GM23338 (cell line): ENCODE measurements around the gene HBS1L. TPM values are rescaled to one million over a fixed set of nuclear protein-coding genes. Genes with fewer than 3 reads are reported as not detected.

ENCODE experiments used
- ATAC-seq: fragments of 200-7000 bp; cut with Tn5 transposase; 3 replicates; pipeline ENCODE4 v1.9.1; 2020
- DNase-seq: peaks from one replicate; pipeline ENCODE4 v3.0.0-alpha.2; 2015; ENCODE audit warnings: low spot score
- H2AFZ ChIP-seq: fragments of 200-600 bp; sonication (generic); 2 replicates; pipeline ENCODE4 v1.8.0; 2016; ENCODE audit warnings: antibody characterized with exemption, mild to moderate bottlenecking, moderate library complexity
- H3F3A ChIP-seq: fragments of 200-600 bp; sonication (generic); replicated peaks from 2 replicates; pipeline ENCODE4 v1.8.0; 2017; ENCODE audit warnings: antibody characterized with exemption, mixed run types, low read depth
- H3K27ac ChIP-seq: fragments of 200-600 bp; sonication (generic); 2 replicates; pipeline ENCODE4 v1.6.1; 2016; ENCODE audit warnings: low read depth
- H3K27me3 ChIP-seq: fragments of 200-600 bp; sonication (generic); 2 replicates; pipeline ENCODE4 v1.8.0; 2016; ENCODE audit warnings: mild to moderate bottlenecking, mixed run types, moderate library complexity; ENCODE audit not compliant: insufficient read depth
- H3K36me3 ChIP-seq: fragments of 200-600 bp; sonication (generic); 2 replicates; pipeline ENCODE4 v1.8.0; 2016; ENCODE audit warnings: mild to moderate bottlenecking; ENCODE audit not compliant: insufficient read depth
- H3K4me1 ChIP-seq: fragments of 200-600 bp; sonication (generic); 2 replicates; pipeline ENCODE4 v1.8.0; 2016; ENCODE audit warnings: mild to moderate bottlenecking, moderate library complexity; ENCODE audit not compliant: insufficient read depth
- H3K4me2 ChIP-seq: fragments of 200-600 bp; sonication (generic); 2 replicates; pipeline ENCODE4 v1.7.1; 2017; ENCODE audit warnings: mixed run types
- H3K4me3 ChIP-seq: fragments of 200-600 bp; sonication (generic); 2 replicates; pipeline ENCODE4 v1.6.1; 2016; ENCODE audit warnings: mixed run types
- H3K79me2 ChIP-seq: fragments of 200-600 bp; sonication (generic); replicated peaks from 2 replicates; pipeline ENCODE4 v1.8.0; 2017; ENCODE audit warnings: mild to moderate bottlenecking; ENCODE audit not compliant: insufficient read depth
- H3K9me2 ChIP-seq: fragments of 200-600 bp; sonication (generic); 2 replicates; pipeline ENCODE4 v1.8.0; 2017; ENCODE audit not compliant: insufficient read depth
- H4K20me1 ChIP-seq: fragments of 200-600 bp; sonication (generic); replicated peaks from 2 replicates; pipeline ENCODE4 v1.8.0; 2017; ENCODE audit warnings: mild to moderate bottlenecking; ENCODE audit not compliant: insufficient read depth
- H3K27ac Mint-ChIP-seq: 2 replicates; pipeline ENCODE4 v1.8.0; 2020; ENCODE audit warnings: inconsistent platforms, mild to moderate bottlenecking, moderate library complexity, mixed read lengths
- H3K27me3 Mint-ChIP-seq: 3 replicates; pipeline ENCODE4 v1.8.0; 2022; ENCODE audit warnings: low read depth, mild to moderate bottlenecking, moderate library complexity, mixed read lengths, inconsistent platforms; ENCODE audit not compliant: insufficient read depth, poor library complexity
- H3K36me3 Mint-ChIP-seq: 3 replicates; pipeline ENCODE4 v1.8.0; 2021; ENCODE audit warnings: low read depth, mild to moderate bottlenecking, inconsistent platforms, moderate library complexity, mixed read lengths
- H3K4me1 Mint-ChIP-seq: 3 replicates; pipeline ENCODE4 v1.8.0; 2020; ENCODE audit warnings: mild to moderate bottlenecking, inconsistent platforms, mixed read lengths
- H3K4me3 Mint-ChIP-seq: 3 replicates; pipeline ENCODE4 v1.8.0; 2021; ENCODE audit warnings: moderate library complexity, mild to moderate bottlenecking, inconsistent platforms, mixed read lengths
- H3K9me3 Mint-ChIP-seq: 3 replicates; pipeline ENCODE4 v1.8.0; 2020; ENCODE audit warnings: moderate library complexity, mild to moderate bottlenecking, inconsistent platforms, mixed read lengths
- CREB1 ChIP-seq: fragments of 250-450 bp; sonication (Bioruptor Pico); IDR thresholded peaks from 2 replicates; pipeline ENCODE4 v1.5.0; 2020; ENCODE audit warnings: low read depth, mild to moderate bottlenecking, moderate library complexity
- EZH2phosphoT487 ChIP-seq: fragments of 200-600 bp; sonication (generic); IDR thresholded peaks from one replicate; pipeline ENCODE4 v1.8.1; 2018; ENCODE audit warnings: antibody characterized with exemption; ENCODE audit not compliant: unreplicated experiment
- JUNB ChIP-seq: IDR thresholded peaks from one replicate; pipeline ENCODE4 v1.6.1; 2016; ENCODE audit warnings: antibody characterized with exemption; ENCODE audit not compliant: unreplicated experiment
- NANOG ChIP-seq: IDR thresholded peaks from 2 replicates; pipeline ENCODE4 v1.6.1; 2016; ENCODE audit warnings: antibody characterized with exemption, borderline replicate concordance
- ZNF114 ChIP-seq: fragments of 250-450 bp; sonication (Bioruptor Pico); IDR thresholded peaks from 2 replicates; pipeline ENCODE4 v1.5.0; 2020; ENCODE audit warnings: mild to moderate bottlenecking, moderate library complexity
- ZNF331 ChIP-seq: fragments of 250-450 bp; sonication (Bioruptor Pico); IDR thresholded peaks from 2 replicates; pipeline ENCODE4 v1.5.0; 2020; ENCODE audit warnings: low read depth, mild to moderate bottlenecking, moderate library complexity
- polyA plus RNA-seq: library from polyadenylated mRNA; unstranded; fragments of >200 nt; fragmentation: Nextera tagmentation; extraction: Ambion mirVana; gene quantifications from 2 replicates; pipeline ENCODE4 v1.2.1, GENCODE V29; 2016
- total RNA-seq: library from RNA; depleted of rRNA; stranded (reverse); fragments of >200 nt; shearing (Covaris generic); gene quantifications from 2 replicates; pipeline ENCODE4 v1.2.3, GENCODE V29; 2014
- TF ChIP-seq, protein P1 (sequence below): IDR thresholded peaks from 2 replicates; pipeline ENCODE4 v1.6.1; 2016; ENCODE audit warnings: antibody characterized with exemption
- TF ChIP-seq, protein P2 (sequence below), 2 experiments: fragments of 200-600 bp in 1 of 2; sonication (generic) in 1 of 2; conservative IDR thresholded peaks; 2 replicates each; pipeline versions ENCODE4 v1.5.1 to v1.6.1; 2016 to 2017; ENCODE audit warnings: antibody characterized with exemption in 2 of 2, low read depth in 2 of 2, mild to moderate bottlenecking in 2 of 2, moderate library complexity in 1 of 2

The HBS1L gene
- total and polyA plus RNA-seq, 2 experiments from 2014 or later, result 59.9 to 94.1 TPM

DNA sequence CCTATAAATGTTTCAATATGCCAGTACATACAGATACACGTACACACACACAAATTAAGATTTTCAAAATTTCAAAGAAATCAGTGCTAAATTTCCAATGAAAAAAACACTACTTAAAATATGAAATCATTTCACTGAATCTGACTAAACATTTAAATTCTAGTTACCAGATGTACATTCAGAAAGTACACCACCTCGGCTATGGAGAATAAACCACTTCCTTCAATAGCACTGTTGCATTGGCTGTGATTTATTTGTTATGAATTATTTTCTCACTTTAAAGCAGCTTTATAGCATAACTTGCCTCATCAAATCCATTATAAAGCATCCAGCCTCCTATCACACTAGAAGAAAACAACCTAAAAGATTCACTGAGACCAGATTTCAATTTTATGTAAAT lies 36.6 kb downstream of the HBS1L start:
- H3K4me3 Mint-ChIP-seq, result no peak overlapping the region
- Histone ChIP-seq H3K27ac (no peak overlapping the region), H2AFZ (no peak overlapping the region), H3K9me2 (no peaks in the 10 kb centered on the region), H3K4me3 (no peak overlapping the region), H3K4me2 (no peak overlapping the region), H3K79me2 (peaks cover 32% of the 10 kb centered on the region; the same call in 1 of the 2 replicates), H4K20me1 (no peaks in the 10 kb centered on the region; the same call in 1 of the 2 replicates), H3K4me1 (peaks cover 7% of the 10 kb centered on the region; the same call in 1 of the 2 replicates), H3F3A (no peaks in the 10 kb centered on the region), H3K36me3 (no peaks in the 10 kb centered on the region), H3K27me3 (no peaks in the 10 kb centered on the region)
- TF ChIP-seq ZNF331 (CRISPR knock-in tag) (no peak), JUNB (no peak), NANOG (no peak), ZNF114 (CRISPR knock-in tag) (no peak), EZH2phosphoT487 (no peak), CREB1 (CRISPR knock-in tag) (no peak)
- TF ChIP-seq, protein P1, sequence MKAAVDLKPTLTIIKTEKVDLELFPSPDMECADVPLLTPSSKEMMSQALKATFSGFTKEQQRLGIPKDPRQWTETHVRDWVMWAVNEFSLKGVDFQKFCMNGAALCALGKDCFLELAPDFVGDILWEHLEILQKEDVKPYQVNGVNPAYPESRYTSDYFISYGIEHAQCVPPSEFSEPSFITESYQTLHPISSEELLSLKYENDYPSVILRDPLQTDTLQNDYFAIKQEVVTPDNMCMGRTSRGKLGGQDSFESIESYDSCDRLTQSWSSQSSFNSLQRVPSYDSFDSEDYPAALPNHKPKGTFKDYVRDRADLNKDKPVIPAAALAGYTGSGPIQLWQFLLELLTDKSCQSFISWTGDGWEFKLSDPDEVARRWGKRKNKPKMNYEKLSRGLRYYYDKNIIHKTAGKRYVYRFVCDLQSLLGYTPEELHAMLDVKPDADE, result no peak
- H3K27ac Mint-ChIP-seq, result no peak overlapping the region
- no peaks in the 10 kb centered on the region for H3K36me3 Mint-ChIP-seq
- no peaks in the 10 kb centered on the region for H3K27me3 Mint-ChIP-seq
- ATAC-seq (no peak), DNase-seq (no peak)
- H3K4me1 Mint-ChIP-seq, result peaks cover 6% of the 10 kb centered on the region; the same call in 2 of the 3 replicates
- no peaks in the 10 kb centered on the region for H3K9me3 Mint-ChIP-seq

DNA sequence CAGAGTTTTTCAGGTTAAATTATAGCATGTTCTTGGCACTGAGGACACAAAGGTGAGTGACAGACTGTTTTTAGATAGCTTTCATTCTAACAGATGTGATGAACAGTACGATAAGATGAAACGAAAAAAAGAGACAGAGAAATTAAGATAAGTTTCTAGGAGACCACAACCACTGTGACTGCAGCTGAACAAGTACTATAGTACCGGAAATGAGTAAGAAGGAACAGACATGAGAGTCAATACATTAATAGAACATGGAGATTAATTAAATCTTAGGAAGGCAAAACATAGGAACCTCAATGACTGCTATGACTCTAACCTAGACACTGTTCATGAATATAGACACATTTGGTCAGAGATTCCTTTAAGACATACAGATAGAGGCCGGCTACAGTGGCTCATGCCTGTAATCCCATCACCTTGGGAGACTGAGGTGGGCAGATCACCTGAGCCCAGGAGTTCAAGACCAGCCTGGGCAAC lies 40.2 kb downstream of the HBS1L start:
- Histone ChIP-seq H4K20me1 (peaks cover 4% of the 10 kb centered on the region; the same call in 1 of the 2 replicates), H3K27me3 (no peaks in the 10 kb centered on the region), H3K4me1 (peaks cover 7% of the 10 kb centered on the region; the same call in 1 of the 2 replicates), H3K36me3 (no peaks in the 10 kb centered on the region), H3K9me2 (no peaks in the 10 kb centered on the region), H3K27ac (no peak overlapping the region), H3K4me2 (no peak overlapping the region), H2AFZ (no peak overlapping the region), H3K4me3 (no peak overlapping the region), H3K79me2 (peaks cover 14% of the 10 kb centered on the region; the same call in 1 of the 2 replicates), H3F3A (no peaks in the 10 kb centered on the region)
- ATAC-seq, result no peak
- no peak for DNase-seq
- H3K27me3 Mint-ChIP-seq, result no peaks in the 10 kb centered on the region
- H3K9me3 Mint-ChIP-seq, result no peaks in the 10 kb centered on the region
- H3K4me1 Mint-ChIP-seq, result peaks cover 4% of the 10 kb centered on the region; the same call in 2 of the 3 replicates
- TF ChIP-seq CREB1 (CRISPR knock-in tag), result no peak
- TF ChIP-seq, protein P2, sequence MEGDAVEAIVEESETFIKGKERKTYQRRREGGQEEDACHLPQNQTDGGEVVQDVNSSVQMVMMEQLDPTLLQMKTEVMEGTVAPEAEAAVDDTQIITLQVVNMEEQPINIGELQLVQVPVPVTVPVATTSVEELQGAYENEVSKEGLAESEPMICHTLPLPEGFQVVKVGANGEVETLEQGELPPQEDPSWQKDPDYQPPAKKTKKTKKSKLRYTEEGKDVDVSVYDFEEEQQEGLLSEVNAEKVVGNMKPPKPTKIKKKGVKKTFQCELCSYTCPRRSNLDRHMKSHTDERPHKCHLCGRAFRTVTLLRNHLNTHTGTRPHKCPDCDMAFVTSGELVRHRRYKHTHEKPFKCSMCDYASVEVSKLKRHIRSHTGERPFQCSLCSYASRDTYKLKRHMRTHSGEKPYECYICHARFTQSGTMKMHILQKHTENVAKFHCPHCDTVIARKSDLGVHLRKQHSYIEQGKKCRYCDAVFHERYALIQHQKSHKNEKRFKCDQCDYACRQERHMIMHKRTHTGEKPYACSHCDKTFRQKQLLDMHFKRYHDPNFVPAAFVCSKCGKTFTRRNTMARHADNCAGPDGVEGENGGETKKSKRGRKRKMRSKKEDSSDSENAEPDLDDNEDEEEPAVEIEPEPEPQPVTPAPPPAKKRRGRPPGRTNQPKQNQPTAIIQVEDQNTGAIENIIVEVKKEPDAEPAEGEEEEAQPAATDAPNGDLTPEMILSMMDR (conservative IDR thresholded peaks at IDR 0.05; ENCODE audit: low read depth in 2 of 2), result no peak
- no peak overlapping the region for H3K4me3 Mint-ChIP-seq
- no peaks in the 10 kb centered on the region for H3K36me3 Mint-ChIP-seq
- no peak overlapping the region for H3K27ac Mint-ChIP-seq
